Coronary artery (tissue), 2 donors: Measurements from ENCODE around the gene GOLT1A.

Experiments used
- DNase-seq: peaks from one replicate; pipeline ENCODE4 v3.0.0-alpha.2; 2017; ENCODE audit warnings: low spot score
- H3K27ac ChIP-seq, 2 donors: fragments of 200-600 bp; sonication (generic); one replicate each; pipeline ENCODE4 v1.5.1; 2016 to 2019
- H3K4me3 ChIP-seq: fragments of 200-600 bp; sonication (generic); 2 replicates; pipeline ENCODE4 v1.5.1; 2016; ENCODE audit warnings: mild to moderate bottlenecking, moderate library complexity
- CTCF ChIP-seq: fragments of 200-600 bp; sonication (generic); IDR thresholded peaks from one replicate; pipeline ENCODE4 v1.5.1; 2019; ENCODE audit warnings: antibody characterized with exemption

Gene GOLT1A

GRCh38 chr1:204213668-204214662, at the start of gene GOLT1A:
GOLT1A (minus strand) TSS chr1:204213988; CDS start chr1:204213906, 82 bp downstream.
- peak; percentile 72 for DNase-seq
- no peak within 1 kb of the TSS for H3K27ac ChIP-seq
- peak within 1 kb of the TSS; percentile 57 for H3K4me3 ChIP-seq
- TF ChIP-seq CTCF = no peak

GRCh38 chr1:204263254-204263910, 49.6 kb upstream of the GOLT1A start:
- Histone ChIP-seq H3K4me3 (no peak overlapping the region), H3K27ac (no peak overlapping the region)
- no peak for DNase-seq
- TF ChIP-seq CTCF = no peak

GRCh38 chr1:204262506-204263253, 48.9 kb upstream of the GOLT1A start:
- DNase-seq = no peak
- Histone ChIP-seq H3K27ac (no peak overlapping the region), H3K4me3 (no peak overlapping the region)
- no peak for TF ChIP-seq CTCF

GRCh38 chr1:204261746-204262505, 48.1 kb upstream of the GOLT1A start:
- DNase-seq = no peak
- H3K4me3 ChIP-seq = no peak overlapping the region
- TF ChIP-seq CTCF = no peak
- H3K27ac ChIP-seq = no peak overlapping the region

- H3K27ac ChIP-seq = no peak overlapping the region
- H3K4me3 ChIP-seq = no peak overlapping the region
- TF ChIP-seq CTCF = no peak
- no peak for DNase-seq
Measured at GRCh38 chr1:204261266-204261665, 47.5 kb upstream of the GOLT1A start.

- Histone ChIP-seq H3K27ac (no peak overlapping the region), H3K4me3 (no peak overlapping the region)
- TF ChIP-seq CTCF = no peak
- no peak for DNase-seq
Measured at GRCh38 chr1:204260601-204261197, 46.9 kb upstream of the GOLT1A start.
